ENCODE results near the gene INMT. TPM values are rescaled to one million over a fixed set of nuclear protein-coding genes. Genes with fewer than 3 reads are reported as not detected.
A peak's percentile ranks its signal among the peaks of the same experiment; 100 is the strongest.

The INMT gene
- total and polyA plus RNA-seq, 2 of the 13 experiments (the other 11 are each of a cell fraction or from before 2014, with no cell fraction given), result not detected

DNA sequence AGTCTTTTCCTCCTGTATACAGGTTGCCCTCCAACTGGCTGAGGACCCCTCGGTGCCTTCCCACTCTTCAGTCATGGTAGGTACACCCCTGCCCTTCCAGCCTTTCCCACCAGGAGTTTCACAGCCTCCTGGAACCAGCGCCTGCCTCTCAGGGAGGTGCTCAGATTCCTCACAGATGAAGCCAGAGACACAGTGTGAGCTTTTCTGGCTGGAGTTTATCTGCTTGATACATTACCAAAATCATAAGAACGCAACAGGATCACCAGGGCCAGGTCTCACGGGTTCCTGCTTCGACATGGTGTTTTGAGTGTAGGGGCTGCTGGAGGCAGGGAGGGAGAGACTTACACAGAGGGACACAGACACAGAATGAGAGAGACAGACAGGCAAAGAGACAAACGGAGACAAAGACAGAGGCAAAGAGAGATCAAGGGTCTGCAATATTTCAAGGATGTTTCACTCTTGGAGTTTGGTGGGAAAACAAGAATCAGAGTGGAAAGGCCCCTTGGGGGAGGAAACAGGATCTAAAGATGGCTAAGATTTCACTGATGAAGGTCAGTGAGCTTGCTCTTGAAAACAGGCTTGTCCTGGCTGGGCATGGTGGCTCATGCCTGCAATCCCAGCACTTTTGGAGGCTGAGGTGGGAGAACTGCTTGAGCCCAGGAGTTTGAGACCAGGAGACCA, 6.5 kb upstream of the INMT start (continued):
- no peak for TF ChIP-seq ZNF563 (CRISPR knock-in tag; IDR thresholded peaks at IDR 0.05)
- no peak for TF ChIP-seq DNMT3B (CRISPR knock-in tag; conservative IDR thresholded peaks at IDR 0.05)
- TF ChIP-seq KLF9 (CRISPR knock-in tag; IDR thresholded peaks at IDR 0.05; ENCODE audit: low read depth), result no peak
- no peak for TF ChIP-seq SKI (IDR thresholded peaks at IDR 0.05; ENCODE audit: partially characterized antibody)
- TF ChIP-seq, protein P1, sequence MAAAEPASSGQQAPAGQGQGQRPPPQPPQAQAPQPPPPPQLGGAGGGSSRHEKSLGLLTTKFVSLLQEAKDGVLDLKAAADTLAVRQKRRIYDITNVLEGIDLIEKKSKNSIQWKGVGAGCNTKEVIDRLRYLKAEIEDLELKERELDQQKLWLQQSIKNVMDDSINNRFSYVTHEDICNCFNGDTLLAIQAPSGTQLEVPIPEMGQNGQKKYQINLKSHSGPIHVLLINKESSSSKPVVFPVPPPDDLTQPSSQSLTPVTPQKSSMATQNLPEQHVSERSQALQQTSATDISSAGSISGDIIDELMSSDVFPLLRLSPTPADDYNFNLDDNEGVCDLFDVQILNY (CRISPR knock-in tag; conservative IDR thresholded peaks at IDR 0.05), result no peak
- no peak for TF ChIP-seq NBN (conservative IDR thresholded peaks at IDR 0.05)

DNA sequence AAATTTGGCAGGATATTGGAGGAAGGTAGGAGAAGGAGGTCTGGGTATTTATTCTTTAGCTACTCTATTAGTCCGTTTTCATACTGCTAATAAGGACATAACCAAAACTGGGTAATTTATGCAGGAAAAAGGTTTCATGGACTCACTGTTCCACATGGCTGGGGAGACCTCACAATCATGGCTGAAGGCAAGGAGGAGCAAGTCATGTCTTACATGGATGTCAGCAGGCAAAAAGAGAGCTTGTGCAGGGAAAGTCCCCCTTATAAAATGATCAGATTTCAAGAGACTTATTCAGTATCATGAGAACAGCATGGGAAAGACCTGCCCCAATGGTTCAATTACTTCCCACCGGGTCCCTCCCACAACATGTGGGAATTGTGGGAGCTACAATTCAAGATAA, 1.9 kb upstream of the INMT start:
- 63% methylated on average over 2 of the region's 2 CpGs for WGBS (ENCODE audit: low lambda C conversion rate)

More for the DNA sequence above, 1.9 kb upstream of the INMT start:
- Histone ChIP-seq H3K36me3 (replicated peaks in 1 of 2; ENCODE audit: control insufficient read depth in 1 of 2, insufficient read depth in 2 of 2, low read length in 2 of 2) (no peaks in the 10 kb centered on the region), H3K4me1 (ENCODE audit: insufficient read depth, low read length) (peaks cover 12% of the 10 kb centered on the region), H2AFZ (ENCODE audit: low read length) (no peak overlapping the region), H3K4me2 (ENCODE audit: low read depth, low read length) (no peak overlapping the region), H3K4me3 (replicated peaks in 1 of 3; ENCODE audit: insufficient read depth in 1 of 3, low read depth in 2 of 3, low read length in 3 of 3) (no peak overlapping the region), H3K27me3 (ENCODE audit: control insufficient read depth in 1 of 2, insufficient read depth in 2 of 2, low read length in 2 of 2) (peaks cover 0 to 2% of the 10 kb centered on the region in 2 experiments; a peak in 1 of 5 replicates), H4K20me1 (ENCODE audit: insufficient read depth, low read length) (no peaks in the 10 kb centered on the region), H3K9ac (ENCODE audit: insufficient read depth, low read depth, low read length) (no peak overlapping the region), H3K9me3 (ENCODE audit: low read length) (no peaks in the 10 kb centered on the region), H3K27ac (ENCODE audit: extremely low read length, insufficient read depth, low read length) (no peak overlapping the region), H3K79me2 (ENCODE audit: insufficient read depth, low read length) (no peaks in the 10 kb centered on the region)
- ChIA-PET CTCF (ENCODE audit: low intra/inter-chr PET ratio, low total read pairs) (no interaction called here), POLR2A (no interaction called here)
- TF ChIP-seq KAT8 (CRISPR knock-in tag; IDR thresholded peaks at IDR 0.05), result no peak
- no peak for TF ChIP-seq ELF3 (CRISPR knock-in tag; IDR thresholded peaks at IDR 0.05)
- no peak for TF ChIP-seq NFRKB (IDR thresholded peaks at IDR 0.05)
- peak; percentile 70; the same call in 1 of the 2 replicates for TF ChIP-seq ZNF431 (CRISPR knock-in tag; IDR thresholded peaks at IDR 0.05; ENCODE audit: borderline replicate concordance, low read depth)
- TF ChIP-seq ZNF34 (CRISPR knock-in tag; IDR thresholded peaks at IDR 0.05; ENCODE audit: borderline replicate concordance), result no peak
- no peak for TF ChIP-seq ZNF232 (CRISPR knock-in tag; IDR thresholded peaks at IDR 0.05; ENCODE audit: borderline replicate concordance)
- intact Hi-C loops (cut with micrococcal nuclease; ENCODE audit: unreplicated experiment), result no loop called here
- FAIRE-seq (no peak), ATAC-seq (no peak), DNase-seq (ENCODE audit: low spot score) (no peak)
- no TSS peak for BruUV-seq (replicated peaks)
- in situ Hi-C loops (cut with HindIII; ENCODE audit: extremely low pct_ligation_motif_present, low pct_unique_long_range_greater_than_20kb), result no loop called here
